H9 (cell line): ENCODE results near the gene TBRG1. TPM values are rescaled to one million over a fixed set of nuclear protein-coding genes. Genes with fewer than 3 reads are reported as not detected.

Experiments
- DNase-seq: peaks from one replicate; pipeline ENCODE4 v3.0.0-alpha.2; 2017
- H2AFZ ChIP-seq: one replicate; pipeline ENCODE4 v1.6.1; 2013; ENCODE audit warnings: mild to moderate bottlenecking, low read length, control low read depth, moderate library complexity
- H2AK5ac ChIP-seq: 2 replicates; pipeline ENCODE4 v1.6.1; 2013; ENCODE audit warnings: low read length, control low read depth, mixed read lengths; ENCODE audit not compliant: insufficient read length
- H2BK120ac ChIP-seq: one replicate; pipeline ENCODE4 v1.6.1; 2013; ENCODE audit warnings: low read depth, mild to moderate bottlenecking, low read length, control low read depth, inconsistent platforms; ENCODE audit not compliant: poor library complexity, severe bottlenecking
- H2BK12ac ChIP-seq: 2 replicates; pipeline ENCODE4 v1.6.1; 2013; ENCODE audit warnings: low read length, control low read depth, mixed read lengths, low read depth; ENCODE audit not compliant: insufficient read length
- H2BK15ac ChIP-seq: 2 replicates; pipeline ENCODE4 v1.6.1; 2013; ENCODE audit warnings: low read depth, low read length, control low read depth
- H2BK20ac ChIP-seq: one replicate; pipeline ENCODE4 v1.6.1; 2013; ENCODE audit warnings: low read depth, mild to moderate bottlenecking, low read length, control low read depth, inconsistent platforms; ENCODE audit not compliant: poor library complexity, severe bottlenecking
- H2BK5ac ChIP-seq: 2 replicates; pipeline ENCODE4 v1.6.1; 2013; ENCODE audit warnings: low read length, control low read depth, mixed read lengths; ENCODE audit not compliant: insufficient read length
- H3K14ac ChIP-seq: 2 replicates; pipeline ENCODE4 v1.6.1; 2013; ENCODE audit warnings: low read length, control low read depth; ENCODE audit not compliant: insufficient read depth
- H3K18ac ChIP-seq: 2 replicates; pipeline ENCODE4 v1.6.1; 2013; ENCODE audit warnings: low read depth, mild to moderate bottlenecking, mixed read lengths, low read length, control low read depth; ENCODE audit not compliant: insufficient read length
- H3K23ac ChIP-seq: 2 replicates; pipeline ENCODE4 v1.6.1; 2013; ENCODE audit warnings: low read length, control low read depth, mixed read lengths, low read depth; ENCODE audit not compliant: insufficient read length
- H3K23me2 ChIP-seq: 2 replicates; pipeline ENCODE4 v1.6.1; 2013; ENCODE audit warnings: low read depth, mild to moderate bottlenecking, mixed read lengths, low read length, control low read depth; ENCODE audit not compliant: insufficient read length, poor library complexity, severe bottlenecking
- H3K27ac ChIP-seq: 2 replicates; pipeline ENCODE4 v1.5.1; 2013; ENCODE audit warnings: low read length, control low read depth, mixed read lengths, low read depth; ENCODE audit not compliant: insufficient read length
- H3K27me3 ChIP-seq: 2 replicates; pipeline ENCODE4 v1.6.1; 2013; ENCODE audit warnings: low read length, control low read depth, inconsistent platforms; ENCODE audit not compliant: insufficient read depth
- H3K4ac ChIP-seq: 2 replicates; pipeline ENCODE4 v1.6.1; 2013; ENCODE audit warnings: low read depth, mild to moderate bottlenecking, control low read depth, inconsistent platforms, low read length, moderate library complexity
- H3K4me1 ChIP-seq: 2 replicates; pipeline ENCODE4 v1.6.1; 2013; ENCODE audit warnings: low read length, control low read depth, inconsistent platforms; ENCODE audit not compliant: insufficient read depth
- H3K4me2 ChIP-seq: 2 replicates; pipeline ENCODE4 v1.6.1; 2013; ENCODE audit warnings: low read length, control low read depth, mixed read lengths; ENCODE audit not compliant: insufficient read length, insufficient read depth
- H3K56ac ChIP-seq: 2 replicates; pipeline ENCODE4 v1.6.1; 2013; ENCODE audit warnings: low read depth, mild to moderate bottlenecking, mixed read lengths, low read length, control low read depth; ENCODE audit not compliant: insufficient read length
- H3K79me1 ChIP-seq: 2 replicates; pipeline ENCODE4 v1.6.1; 2013; ENCODE audit warnings: low read depth, mild to moderate bottlenecking, moderate library complexity, low read length, control low read depth, inconsistent platforms; ENCODE audit not compliant: insufficient read depth, poor library complexity, severe bottlenecking
- H3K79me2 ChIP-seq: 2 replicates; pipeline ENCODE4 v1.6.1; 2013; ENCODE audit warnings: low read length, control low read depth, inconsistent platforms; ENCODE audit not compliant: insufficient read depth
- H3K9ac ChIP-seq: 2 replicates; pipeline ENCODE4 v1.6.1; 2013; ENCODE audit warnings: low read length, control low read depth, mixed read lengths; ENCODE audit not compliant: insufficient read length; ENCODE audit errors: extremely low read depth
- H3K9me3 ChIP-seq: one replicate; pipeline ENCODE4 v1.6.1; 2013; ENCODE audit warnings: low read depth, low read length, inconsistent platforms; ENCODE audit not compliant: control insufficient read depth
- H3T11ph ChIP-seq: one replicate; pipeline ENCODE4 v1.6.1; 2013; ENCODE audit warnings: mild to moderate bottlenecking, low read length, control low read depth, inconsistent platforms
- H4K20me1 ChIP-seq: one replicate; pipeline ENCODE4 v1.6.1; 2013; ENCODE audit not compliant: control insufficient read depth, insufficient read length, insufficient read depth
- H4K5ac ChIP-seq: 2 replicates; pipeline ENCODE4 v1.6.1; 2013; ENCODE audit warnings: low read depth, mild to moderate bottlenecking, mixed read lengths, low read length, control low read depth; ENCODE audit not compliant: insufficient read length
- H4K8ac ChIP-seq: replicated peaks from 2 replicates; pipeline ENCODE4 v1.6.1; 2013; ENCODE audit warnings: low read length, control low read depth, mixed read lengths, low read depth; ENCODE audit not compliant: insufficient read length
- H4K91ac ChIP-seq: 2 replicates; pipeline ENCODE4 v1.6.1; 2013; ENCODE audit warnings: low read depth, mild to moderate bottlenecking, moderate library complexity, mixed read lengths, low read length, control low read depth; ENCODE audit not compliant: insufficient read length
- H3K27ac Mint-ChIP-seq, 3 experiments: 2 replicates in 2 of 3; 3 replicates in 1 of 3; pipeline ENCODE4 v1.8.0; 2020 to 2021; ENCODE audit warnings: mixed read lengths in 3 of 3, mild to moderate bottlenecking in 1 of 3, moderate library complexity in 1 of 3
- H3K27me3 Mint-ChIP-seq: 2 replicates; pipeline ENCODE4 v1.8.0; 2021; ENCODE audit warnings: low read depth, mild to moderate bottlenecking, moderate library complexity, mixed read lengths
- H3K36me3 Mint-ChIP-seq, 3 experiments: 2 replicates in 2 of 3; 3 replicates in 1 of 3; pipeline ENCODE4 v1.8.0; 2020 to 2021; ENCODE audit warnings: low read depth in 3 of 3, mixed read lengths in 3 of 3; ENCODE audit not compliant: insufficient read depth in 1 of 3
- H3K4me1 Mint-ChIP-seq, 2 experiments: 2 replicates each; pipeline ENCODE4 v1.8.0; 2020; ENCODE audit warnings: mixed read lengths in 2 of 2
- H3K4me3 Mint-ChIP-seq, 2 experiments: 2 replicates in 1 of 2; 3 replicates in 1 of 2; pipeline ENCODE4 v1.8.0; 2020 to 2021; ENCODE audit warnings: mild to moderate bottlenecking in 2 of 2, mixed read lengths in 2 of 2, moderate library complexity in 1 of 2
- H3K9me3 Mint-ChIP-seq, 2 experiments: 2 replicates in 1 of 2; 3 replicates in 1 of 2; pipeline ENCODE4 v1.8.0; 2020; ENCODE audit warnings: mild to moderate bottlenecking in 2 of 2, mixed read lengths in 2 of 2, moderate library complexity in 1 of 2
- CTCF ChIP-seq: fragments of 200-600 bp; sonication (generic); conservative IDR thresholded peaks from 3 replicates; pipeline ENCODE4 v1.8.0; 2021; ENCODE audit warnings: antibody characterized with exemption, mild to moderate bottlenecking
- WGBS: extraction: QIAGEN DNeasy Blood & Tissue Kit; methylation state at CpG from one replicate; pipeline ENCODE4 v1.1.7; 2013; ENCODE audit warnings: missing lambda C conversion rate, low lambda C conversion rate, mixed read lengths; ENCODE audit not compliant: insufficient read length; ENCODE audit errors: extremely low coverage; 5-methylcytosine and 5-hydroxymethylcytosine counted together
- total RNA-seq: library from RNA; stranded (reverse); gene quantifications from 2 replicates; pipeline ENCODE4 v1.2.1, GENCODE V29; 2021

The TBRG1 gene
- total RNA-seq, 1 experiment from 2014 or later, result 23.9 TPM

DNA sequence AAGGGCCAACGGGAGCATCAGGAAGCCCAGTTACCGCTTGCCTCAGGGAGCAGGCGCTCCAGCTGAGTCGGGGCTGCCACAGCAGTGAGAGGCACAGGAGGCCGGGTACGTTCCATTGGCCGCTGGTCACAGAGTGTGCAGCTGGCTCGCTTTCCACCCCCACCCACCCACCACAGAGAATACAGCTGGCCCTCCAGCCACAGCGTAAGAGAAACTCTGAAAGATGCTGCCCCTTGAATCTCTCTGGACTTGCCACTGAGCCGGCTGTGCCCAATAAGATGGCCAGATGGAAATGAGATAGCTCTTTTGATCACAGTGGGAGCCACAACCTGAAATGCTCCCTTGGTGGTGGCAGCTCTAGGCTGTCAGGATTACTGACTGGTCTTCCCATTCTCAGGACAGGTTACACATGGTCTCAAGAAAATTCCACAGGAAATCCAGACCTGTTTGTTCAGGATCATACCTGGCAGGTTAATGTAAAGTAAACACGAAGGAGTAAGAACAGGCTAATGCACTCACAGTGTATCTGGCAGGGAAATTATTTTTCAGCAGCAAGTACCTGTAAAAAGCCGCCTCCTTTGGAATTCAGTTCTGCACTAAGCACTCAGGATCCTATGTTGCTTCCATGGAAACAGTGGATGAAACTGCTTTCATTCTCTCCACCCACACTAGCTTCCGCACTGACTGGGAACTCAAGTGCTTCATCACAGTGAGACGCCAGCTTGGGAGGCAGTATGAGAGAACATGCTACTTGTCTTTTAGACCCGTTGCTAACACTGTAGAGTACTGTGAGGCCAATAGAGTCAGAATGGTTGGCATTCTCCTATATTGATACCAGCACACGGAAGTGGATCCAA is 34.3 kb downstream of the TBRG1 start:
- Histone ChIP-seq H3T11ph (no peak overlapping the region), H2BK5ac (no peak overlapping the region), H4K91ac (no peak overlapping the region), H4K20me1 (no peaks in the 10 kb centered on the region), H3K56ac (no peak overlapping the region), H3K23me2 (no peaks in the 10 kb centered on the region), H2AFZ (no peak overlapping the region), H2BK12ac (no peak overlapping the region), H2BK20ac (no peak overlapping the region), H3K9ac (no peak overlapping the region), H3K23ac (no peak overlapping the region), H3K27me3 (no peaks in the 10 kb centered on the region), H3K79me1 (no peaks in the 10 kb centered on the region), H3K79me2 (no peaks in the 10 kb centered on the region), H3K27ac (no peak overlapping the region), H3K4ac (no peak overlapping the region), H3K18ac (no peak overlapping the region), H3K14ac (no peak overlapping the region; the same call in 1 of the 2 replicates), H2BK120ac (no peak overlapping the region), H3K4me1 (peaks cover 4% of the 10 kb centered on the region; the same call in 1 of the 2 replicates), H4K5ac (no peak overlapping the region), H2AK5ac (no peak overlapping the region), H2BK15ac (no peak overlapping the region), H3K9me3 (no peaks in the 10 kb centered on the region), H4K8ac (no peak overlapping the region), H3K4me2 (no peak overlapping the region)
- TF ChIP-seq CTCF, result no peak
- H3K27me3 Mint-ChIP-seq, result peaks cover 1% of the 10 kb centered on the region; the same call in 1 of the 2 replicates
- WGBS, result no CpG with 5 or more reads among the region's 16 CpGs
- no peaks in the 10 kb centered on the region; a peak in 1 of 5 replicates for H3K9me3 Mint-ChIP-seq
- H3K27ac Mint-ChIP-seq, result peak overlapping the region in 1 of 3 experiments; percentile 34; a peak in 1 of 7 replicates
- H3K4me3 Mint-ChIP-seq, result peak overlapping the region in 1 of 2 experiments; percentile 39; a peak in 1 of 5 replicates
- peak; percentile 44 for DNase-seq
- H3K36me3 Mint-ChIP-seq, result no peaks in the 10 kb centered on the region; a peak in 1 of 7 replicates
- peaks cover 18 to 19% of the 10 kb centered on the region in 2 experiments for H3K4me1 Mint-ChIP-seq
